ENCODE data around the gene ASIC2. TPM values are rescaled to one million over a fixed set of nuclear protein-coding genes. Genes with fewer than 3 reads are reported as not detected.

ASIC2 gene
- total RNA-seq, 2 donors from 2014 or later: 3.0 to 3.3 TPM

- no peak for DNase-seq
- no peaks in the 10 kb centered on the region for H3K4me1 ChIP-seq (ENCODE audit: control insufficient read depth, insufficient read depth, low read length)
- peaks cover 5% of the 10 kb centered on the region for H3K27me3 ChIP-seq (ENCODE audit: control insufficient read depth, insufficient read depth, low read length, poor library complexity, severe bottlenecking)
- no peak overlapping the region for H3K9ac ChIP-seq (ENCODE audit: extremely low read depth, low read length, poor library complexity, severe bottlenecking)
- H3K4me3 ChIP-seq (ENCODE audit: low read length): no peak overlapping the region
- H3K27ac ChIP-seq (ENCODE audit: low read depth, low read length): no peak overlapping the region
- Mint-ChIP-seq H3K4me3 (no peak overlapping the region), H3K36me3 (ENCODE audit: low read depth) (no peaks in the 10 kb centered on the region), H3K4me1 (no peaks in the 10 kb centered on the region), H3K27me3 (ENCODE audit: insufficient read depth) (peaks cover 11% of the 10 kb centered on the region), H3K9me3 (no peaks in the 10 kb centered on the region), H3K27ac (no peak overlapping the region)
- no peaks in the 10 kb centered on the region for H3K9me3 ChIP-seq (ENCODE audit: control insufficient read depth, low read length)
- TF ChIP-seq CTCF (conservative IDR thresholded peaks at IDR 0.05): no peak
- WGBS, 2 experiments (ENCODE audit: insufficient coverage in 1 of 2, insufficient read length in 1 of 2): 33 to 54% methylated on average over 3 to 4 of the region's 4 CpGs
- no peaks in the 10 kb centered on the region for H3K36me3 ChIP-seq (ENCODE audit: control insufficient read depth, insufficient read depth, low read length)
Measured at GRCh38 chr17:33140413-33141099, 152.5 kb downstream of the ASIC2 start.

GRCh38 chr17:33138627-33139026 lies 154.5 kb downstream of the ASIC2 start:
- Histone ChIP-seq H3K9ac (ENCODE audit: extremely low read depth, low read length, poor library complexity, severe bottlenecking) (no peak overlapping the region), H3K9me3 (ENCODE audit: control insufficient read depth, low read length) (no peaks in the 10 kb centered on the region), H3K27ac (ENCODE audit: low read depth, low read length) (no peak overlapping the region), H3K36me3 (ENCODE audit: control insufficient read depth, insufficient read depth, low read length) (no peaks in the 10 kb centered on the region), H3K4me3 (ENCODE audit: low read length) (no peak overlapping the region), H3K4me1 (ENCODE audit: control insufficient read depth, insufficient read depth, low read length) (no peaks in the 10 kb centered on the region), H3K27me3 (ENCODE audit: control insufficient read depth, insufficient read depth, low read length, poor library complexity, severe bottlenecking) (peaks cover 5% of the 10 kb centered on the region)
- peaks cover 6% of the 10 kb centered on the region for H3K27me3 Mint-ChIP-seq (ENCODE audit: insufficient read depth)
- no peaks in the 10 kb centered on the region for H3K36me3 Mint-ChIP-seq (ENCODE audit: low read depth)
- H3K4me1 Mint-ChIP-seq: no peaks in the 10 kb centered on the region
- H3K27ac Mint-ChIP-seq: no peak overlapping the region
- TF ChIP-seq CTCF (conservative IDR thresholded peaks at IDR 0.05): no peak
- no peak overlapping the region for H3K4me3 Mint-ChIP-seq
- H3K9me3 Mint-ChIP-seq: no peaks in the 10 kb centered on the region
- no peak for DNase-seq
- 90% methylated on average over 3 of the region's 3 CpGs; no CpG with 5 or more reads in 1 of the 2 experiments for WGBS, 2 experiments (ENCODE audit: insufficient coverage in 1 of 2, insufficient read length in 1 of 2)

GRCh38 chr17:33137426-33137825 lies 155.7 kb downstream of the ASIC2 start:
- Histone ChIP-seq H3K27ac (ENCODE audit: low read depth, low read length) (no peak overlapping the region), H3K4me1 (ENCODE audit: control insufficient read depth, insufficient read depth, low read length) (no peaks in the 10 kb centered on the region), H3K9me3 (ENCODE audit: control insufficient read depth, low read length) (no peaks in the 10 kb centered on the region), H3K4me3 (ENCODE audit: low read length) (no peak overlapping the region), H3K9ac (ENCODE audit: extremely low read depth, low read length, poor library complexity, severe bottlenecking) (no peak overlapping the region), H3K36me3 (ENCODE audit: control insufficient read depth, insufficient read depth, low read length) (no peaks in the 10 kb centered on the region), H3K27me3 (ENCODE audit: control insufficient read depth, insufficient read depth, low read length, poor library complexity, severe bottlenecking) (peaks cover 5% of the 10 kb centered on the region)
- Mint-ChIP-seq H3K9me3 (no peaks in the 10 kb centered on the region), H3K27me3 (ENCODE audit: insufficient read depth) (peaks cover 12% of the 10 kb centered on the region), H3K27ac (no peak overlapping the region), H3K36me3 (ENCODE audit: low read depth) (no peaks in the 10 kb centered on the region), H3K4me3 (no peak overlapping the region), H3K4me1 (no peaks in the 10 kb centered on the region)
- TF ChIP-seq CTCF (conservative IDR thresholded peaks at IDR 0.05): no peak
- DNase-seq: no peak

Data from endodermal cell (in vitro differentiated cells).